Astrocyte (in vitro differentiated cells and primary cell): ENCODE data around the gene MYO3B.

Experiments
- CTCF ChIP-seq: IDR thresholded peaks from 2 replicates; pipeline ENCODE4 v1.5.1; 2011; ENCODE audit warnings: low read depth, mild to moderate bottlenecking, inconsistent platforms, low read length, moderate library complexity; ENCODE audit not compliant: insufficient read depth
- EZH2 ChIP-seq: IDR thresholded peaks from 2 replicates; pipeline ENCODE4 v1.6.1; 2012; ENCODE audit warnings: mild to moderate bottlenecking, low read length, inconsistent platforms; ENCODE audit not compliant: insufficient read depth

- no peak for TF ChIP-seq EZH2
- no peak for TF ChIP-seq CTCF
Observed at GRCh38 chr2:170498619-170499018, 320.7 kb downstream of the MYO3B start.
